NB4 (cell line): ENCODE results near the gene UPP2.

Experiments
- CTCF ChIP-seq: IDR thresholded peaks from one replicate; pipeline ENCODE4 v1.5.1; 2012; ENCODE audit warnings: low read depth, low read length
- MAX ChIP-seq: IDR thresholded peaks from 2 replicates; pipeline ENCODE4 v1.6.1; 2011; ENCODE audit warnings: low read depth, low read length
- POLR2A ChIP-seq: IDR thresholded peaks from 2 replicates; pipeline ENCODE4 v1.6.1; 2011; ENCODE audit warnings: mild to moderate bottlenecking; ENCODE audit not compliant: insufficient read length; ENCODE audit errors: extremely low read depth

- TF ChIP-seq CTCF (no peak), POLR2A (no peak), MAX (no peak)
Measured at GRCh38 chr2:158120664-158121641, 19.3 kb downstream of the UPP2 start.
